Stimulated activated CD4-positive, alpha-beta T cell treated with anti-CD3 and anti-CD28 coated beads, TNF-alpha, amount 100 ng/mL, for 1 hour (primary cell): ENCODE measurements around the gene GABARAP.
A peak's percentile ranks its signal among the peaks of the same experiment; 100 is the strongest.

Source experiments
- DNase-seq, 3 donors: peaks; one replicate each; pipeline ENCODE4 v3.0.0-alpha.2; 2020; ENCODE audit warnings: low read depth in 3 of 3, low spot score in 1 of 3

Gene GABARAP

DNA sequence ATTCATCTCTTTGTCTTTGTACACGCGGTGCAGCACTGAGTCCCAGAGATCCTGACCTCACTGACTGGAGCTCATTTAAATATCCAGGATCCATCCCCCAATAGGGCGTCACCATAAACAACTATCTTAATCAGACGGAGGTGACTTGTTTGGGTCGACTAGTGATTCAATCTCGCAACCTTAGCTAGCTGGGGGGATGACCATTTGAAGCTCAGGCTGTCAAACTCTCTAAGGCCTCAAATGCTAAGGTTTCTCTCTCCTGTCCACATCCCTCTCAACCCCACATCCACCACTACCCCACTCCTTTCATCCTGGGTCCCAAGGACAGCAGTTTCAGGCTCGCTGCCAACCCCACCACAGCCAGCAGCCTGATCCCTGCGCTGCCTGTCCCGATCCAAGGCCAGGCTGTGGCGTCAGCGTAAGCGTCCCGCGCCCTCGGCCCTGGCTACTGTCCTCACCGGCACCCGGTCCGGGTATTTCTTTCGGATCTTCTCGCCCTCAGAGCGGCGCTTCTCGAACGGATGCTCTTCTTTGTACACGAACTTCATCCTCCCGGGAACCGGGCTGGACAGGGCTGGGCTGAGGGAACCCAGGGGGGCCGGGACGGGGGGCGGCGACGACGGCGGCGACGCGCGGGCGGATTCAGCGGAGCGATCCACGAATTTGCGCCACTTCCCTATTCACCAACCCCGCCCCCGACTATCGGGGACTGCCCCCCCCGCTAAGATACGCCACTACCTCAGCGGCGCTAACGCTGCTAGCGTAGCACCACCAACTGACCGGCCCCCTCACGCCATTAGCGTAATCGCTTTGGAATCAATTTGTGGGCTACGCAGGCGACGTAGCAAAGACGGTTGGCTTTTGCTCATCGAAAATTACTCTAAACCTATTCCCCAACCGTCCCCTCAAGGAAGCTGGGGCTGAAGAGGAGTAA lies at the start of gene GABARAP:
Gene GABARAP (minus strand): TSS at position 667 of the 934 bp plus-strand sequence. CDS start 119 bp downstream, at position 548.
- peak; percentile 79 to 94 (median 92) for DNase-seq

DNA sequence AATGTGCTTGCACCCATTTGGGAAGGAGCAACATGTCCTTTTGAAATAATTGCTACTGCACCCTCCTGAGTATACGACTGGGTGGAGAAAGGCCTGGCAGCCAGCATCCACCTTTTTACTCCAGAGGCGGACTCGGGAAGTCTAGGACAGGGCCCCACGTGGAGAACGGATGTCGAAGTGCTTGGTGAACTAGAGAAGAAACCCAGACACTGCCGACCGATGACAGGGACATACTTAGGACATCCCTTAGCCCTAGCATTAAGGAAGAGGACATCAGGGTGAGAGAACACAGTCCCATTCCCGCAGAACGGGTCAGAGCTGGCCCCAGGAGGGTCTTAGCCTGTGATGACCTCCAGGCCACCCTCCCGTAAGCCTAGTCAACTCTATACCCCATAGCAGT lies 48.4 kb upstream of the GABARAP start:
- DNase-seq: no peak

DNA sequence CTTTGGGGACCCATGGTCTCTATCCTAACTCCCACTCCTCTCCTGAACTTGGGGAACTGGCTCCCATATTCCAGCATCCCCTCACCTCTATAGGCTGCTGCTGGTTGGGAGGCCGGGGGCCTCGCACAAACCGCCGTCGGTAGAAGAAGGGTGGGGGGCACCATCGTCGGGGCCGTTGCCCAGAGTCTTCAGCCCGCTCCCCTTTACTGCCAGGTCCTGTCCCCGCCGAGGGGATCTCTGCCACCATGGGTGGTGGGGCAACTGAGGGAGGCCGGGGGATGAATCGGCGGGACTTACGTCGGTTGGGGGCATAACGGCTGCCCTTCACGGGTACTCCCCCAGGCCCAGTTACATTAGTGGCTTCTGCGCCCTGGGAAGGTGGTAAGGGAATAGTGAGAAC lies 47.9 kb upstream of the GABARAP start:
- no peak for DNase-seq

DNA sequence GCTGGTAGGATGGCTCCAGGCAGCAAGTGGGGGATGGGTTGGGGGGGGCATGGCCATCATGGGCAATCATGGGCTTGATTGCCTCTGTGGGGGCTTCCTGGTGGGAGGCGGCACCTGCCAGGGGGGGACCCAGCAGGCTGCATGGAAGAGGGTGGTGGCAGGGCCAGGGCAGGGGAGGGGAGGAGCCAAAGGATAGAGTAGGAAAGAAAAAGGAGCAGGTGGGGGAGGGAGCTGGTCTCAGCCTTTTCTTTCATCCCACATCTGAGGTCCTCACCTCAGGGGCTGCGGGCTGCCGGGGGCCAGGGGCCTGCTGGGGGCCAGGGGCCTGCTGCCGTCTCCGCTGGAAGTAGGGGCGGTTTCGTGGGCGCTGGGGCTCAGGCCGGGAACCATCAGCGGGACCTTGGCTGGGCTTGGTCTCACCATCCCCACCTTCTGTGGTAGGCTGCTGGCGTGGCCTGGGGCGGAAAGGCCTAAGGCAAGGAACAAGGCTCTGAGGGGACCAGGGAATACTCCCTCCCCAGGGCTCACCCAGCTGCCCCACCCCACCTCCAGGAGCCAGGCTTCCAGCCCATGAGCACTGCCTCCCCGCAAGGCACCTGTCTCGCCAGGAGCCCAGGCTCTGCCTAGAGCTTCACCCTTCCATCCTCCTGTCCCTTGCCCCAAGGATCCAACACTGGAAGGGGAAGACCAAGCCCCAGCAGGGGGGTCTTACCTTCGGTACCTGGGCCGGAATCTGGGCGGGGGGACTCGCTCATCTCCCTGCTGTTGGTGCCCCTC lies 47.2 kb upstream of the GABARAP start:
- no peak for DNase-seq

DNA sequence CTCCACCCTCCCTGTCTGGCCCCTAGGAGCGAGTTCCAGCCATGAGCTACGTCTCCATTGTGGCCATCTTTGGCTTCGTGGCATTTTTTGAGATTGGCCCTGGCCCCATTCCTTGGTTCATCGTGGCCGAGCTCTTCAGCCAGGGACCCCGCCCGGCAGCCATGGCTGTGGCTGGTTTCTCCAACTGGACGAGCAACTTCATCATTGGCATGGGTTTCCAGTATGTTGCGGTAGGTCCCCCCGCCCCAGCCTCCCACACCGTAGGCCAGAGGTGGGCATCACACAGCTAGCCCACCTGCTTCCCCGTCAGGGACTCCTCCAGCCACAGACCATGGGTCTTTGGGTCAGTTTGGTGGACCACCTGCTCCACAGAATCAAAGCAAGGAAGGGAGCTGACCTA lies 43.4 kb upstream of the GABARAP start:
- DNase-seq: no peak

DNA sequence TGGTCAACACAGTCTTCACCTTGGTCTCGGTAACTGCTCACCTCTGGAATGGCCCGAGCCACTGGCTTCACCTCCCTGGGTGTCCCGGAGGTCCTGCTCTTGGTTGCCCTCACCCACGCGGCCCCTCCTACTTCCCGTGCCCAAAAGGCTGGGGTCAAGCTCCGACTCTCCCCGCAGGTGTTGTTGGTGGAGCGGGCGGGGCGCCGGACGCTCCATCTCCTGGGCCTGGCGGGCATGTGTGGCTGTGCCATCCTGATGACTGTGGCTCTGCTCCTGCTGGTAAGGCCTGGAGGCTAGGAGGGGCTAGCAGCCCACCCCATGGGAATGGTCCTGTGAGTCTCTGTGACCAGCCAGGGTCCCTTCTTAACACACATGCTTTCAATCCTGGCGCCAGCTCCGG lies 42.7 kb upstream of the GABARAP start:
- no peak for DNase-seq

DNA sequence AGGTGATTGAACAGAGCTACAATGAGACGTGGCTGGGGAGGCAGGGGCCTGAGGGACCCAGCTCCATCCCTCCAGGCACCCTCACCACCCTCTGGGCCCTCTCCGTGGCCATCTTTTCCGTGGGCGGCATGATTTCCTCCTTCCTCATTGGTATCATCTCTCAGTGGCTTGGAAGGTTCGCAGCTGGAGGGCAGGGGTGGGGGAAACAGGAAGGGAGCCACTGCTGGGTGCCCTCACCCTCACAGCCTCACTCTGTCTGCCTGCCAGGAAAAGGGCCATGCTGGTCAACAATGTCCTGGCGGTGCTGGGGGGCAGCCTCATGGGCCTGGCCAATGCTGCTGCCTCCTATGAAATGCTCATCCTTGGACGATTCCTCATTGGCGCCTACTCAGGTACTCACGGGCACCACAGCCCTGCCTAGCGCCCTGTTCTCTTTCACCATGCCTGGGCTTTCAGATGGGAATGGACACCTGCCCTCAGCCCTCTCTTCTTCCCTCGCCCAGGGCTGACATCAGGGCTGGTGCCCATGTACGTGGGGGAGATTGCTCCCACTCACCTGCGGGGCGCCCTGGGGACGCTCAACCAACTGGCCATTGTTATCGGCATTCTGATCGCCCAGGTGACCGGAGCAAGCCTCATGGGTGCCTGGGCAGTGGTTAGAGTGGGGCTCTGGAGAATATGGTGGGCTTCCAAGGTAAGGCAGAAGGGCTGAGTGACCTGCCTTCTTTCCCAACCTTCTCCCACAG lies 41.4 kb upstream of the GABARAP start:
- no peak for DNase-seq

DNA sequence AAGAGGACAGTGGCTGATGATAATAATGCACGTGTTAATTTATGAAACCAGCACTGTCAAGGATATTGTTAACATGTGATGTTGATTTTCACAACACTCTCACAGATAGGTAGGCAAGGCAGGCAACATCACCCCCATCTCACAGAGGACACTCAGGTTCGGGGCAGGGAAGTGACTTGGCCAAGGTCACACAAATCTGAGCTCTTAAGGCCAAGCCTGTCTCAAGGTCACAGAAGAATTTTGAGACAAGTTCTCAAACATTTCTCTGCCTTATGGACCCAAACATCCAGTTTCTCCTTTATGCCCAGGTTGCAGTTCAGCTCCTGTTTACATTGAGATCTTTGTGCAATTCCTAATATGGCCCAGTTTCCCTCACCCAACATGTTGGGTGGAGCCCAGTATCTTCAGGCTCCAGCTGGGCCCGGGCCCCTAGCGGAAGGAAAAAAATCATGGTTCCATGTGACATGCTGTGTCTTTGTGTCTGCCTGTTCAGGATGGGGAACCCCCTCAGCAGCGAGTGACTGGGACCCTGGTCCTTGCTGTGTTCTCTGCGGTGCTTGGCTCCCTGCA lies 40.6 kb upstream of the GABARAP start:
- no peak for DNase-seq

DNA sequence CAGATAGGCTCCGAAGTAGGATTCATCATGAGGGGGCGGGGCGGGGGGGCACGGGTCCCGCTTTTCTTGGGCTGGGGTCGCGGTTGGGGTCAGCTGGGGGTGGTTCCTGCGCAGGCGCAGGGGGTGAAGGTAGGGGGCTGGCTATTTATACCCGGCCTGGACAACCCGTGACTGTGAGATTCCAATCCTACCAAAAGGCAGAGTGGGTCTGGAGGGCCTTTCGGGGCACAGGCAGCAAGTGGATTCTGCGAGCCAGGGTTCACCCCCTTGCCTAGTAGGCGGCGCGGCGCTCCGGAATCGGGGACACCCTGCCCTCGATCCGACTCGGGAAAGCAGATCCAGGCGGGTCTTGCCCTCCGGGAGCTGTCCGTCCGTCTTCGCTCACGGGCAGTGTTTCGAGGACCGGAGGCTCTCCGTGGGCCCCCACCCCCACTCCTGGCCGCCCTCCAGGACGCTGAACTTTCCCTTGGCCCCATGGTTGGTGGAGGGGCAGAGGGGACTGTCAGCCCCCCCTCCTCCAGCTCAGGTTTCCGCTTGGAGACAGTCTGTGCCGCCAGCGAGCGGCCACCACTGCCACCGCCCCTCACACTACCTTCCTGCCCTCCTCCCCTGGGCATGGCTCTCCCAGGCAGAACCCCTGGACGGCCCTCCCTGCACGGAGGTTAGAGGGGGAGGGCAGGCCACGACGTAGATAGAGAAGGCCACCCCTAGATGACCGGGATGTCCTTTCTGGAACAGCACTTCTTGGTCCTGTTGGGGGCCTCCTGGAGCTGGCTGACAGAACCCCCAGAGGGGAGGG lies 39.9 kb upstream of the GABARAP start:
- no peak for DNase-seq

DNA sequence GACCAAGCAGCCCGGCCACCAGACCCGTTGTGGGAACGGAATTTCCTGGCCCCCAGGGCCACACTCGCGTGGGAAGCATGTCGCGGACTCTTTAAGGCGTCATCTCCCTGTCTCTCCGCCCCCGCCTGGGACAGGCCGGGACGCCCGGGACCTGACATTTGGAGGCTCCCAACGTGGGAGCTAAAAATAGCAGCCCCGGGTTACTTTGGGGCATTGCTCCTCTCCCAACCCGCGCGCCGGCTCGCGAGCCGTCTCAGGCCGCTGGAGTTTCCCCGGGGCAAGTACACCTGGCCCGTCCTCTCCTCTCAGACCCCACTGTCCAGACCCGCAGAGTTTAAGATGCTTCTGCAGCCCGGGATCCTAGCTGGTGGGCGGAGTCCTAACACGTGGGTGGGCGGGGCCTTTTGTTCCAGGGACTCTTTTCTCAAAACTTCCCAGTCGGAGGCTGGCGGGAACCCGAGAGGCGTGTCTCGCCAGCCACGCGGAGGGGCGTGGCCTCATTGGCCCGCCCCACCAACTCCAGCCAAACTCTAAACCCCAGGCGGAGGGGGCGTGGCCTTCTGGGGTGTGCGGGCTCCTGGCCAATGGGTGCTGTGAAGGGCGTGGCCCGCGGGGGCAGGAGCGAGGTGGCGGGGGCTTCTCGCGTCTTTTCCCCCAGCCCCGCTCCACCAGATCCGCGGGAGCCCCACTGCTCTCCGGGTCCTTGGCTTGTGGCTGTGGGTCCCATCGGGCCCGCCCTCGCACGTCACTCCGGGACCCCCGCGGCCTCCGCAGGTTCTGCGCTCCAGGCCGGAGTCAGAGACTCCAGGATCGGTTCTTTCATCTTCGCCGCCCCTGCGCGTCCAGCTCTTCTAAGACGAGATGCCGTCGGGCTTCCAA lies 39.1 kb upstream of the GABARAP start, which contains the start of gene SLC2A4:
Gene SLC2A4 (plus strand): TSS at position 645 of the 879 bp plus-strand sequence. CDS start 217 bp downstream, at position 862.
- DNase-seq: peak; percentile 46 to 87 (median 64)

DNA sequence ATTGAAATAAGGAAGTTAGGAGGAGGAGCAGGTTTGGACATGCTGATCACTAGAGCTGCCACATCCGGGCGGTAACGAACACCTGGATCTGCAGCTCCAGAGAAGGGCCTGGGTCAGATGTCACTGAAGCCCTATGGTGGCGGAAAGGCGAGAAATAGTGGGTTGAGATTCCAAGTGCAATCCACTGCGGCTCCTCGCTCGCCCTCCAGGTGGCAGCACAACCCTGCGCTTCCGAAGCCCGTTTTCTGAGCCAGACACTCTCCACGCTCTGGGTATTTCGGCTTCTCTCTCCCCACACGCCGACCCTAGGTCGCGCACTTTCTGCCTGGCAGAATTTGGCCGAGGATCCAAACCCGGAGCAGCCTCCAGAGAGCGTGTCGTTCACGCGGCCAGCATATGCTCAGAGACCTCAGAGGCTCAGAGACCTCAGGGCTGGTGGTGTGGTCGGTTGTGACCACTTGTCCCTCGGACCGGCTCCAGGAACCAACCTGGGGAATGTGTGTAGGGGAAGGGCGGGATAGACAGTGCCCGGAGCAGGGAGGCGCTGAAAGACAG lies 38.3 kb upstream of the GABARAP start:
- DNase-seq: peak; percentile 64 to 80 (median 76)

DNA sequence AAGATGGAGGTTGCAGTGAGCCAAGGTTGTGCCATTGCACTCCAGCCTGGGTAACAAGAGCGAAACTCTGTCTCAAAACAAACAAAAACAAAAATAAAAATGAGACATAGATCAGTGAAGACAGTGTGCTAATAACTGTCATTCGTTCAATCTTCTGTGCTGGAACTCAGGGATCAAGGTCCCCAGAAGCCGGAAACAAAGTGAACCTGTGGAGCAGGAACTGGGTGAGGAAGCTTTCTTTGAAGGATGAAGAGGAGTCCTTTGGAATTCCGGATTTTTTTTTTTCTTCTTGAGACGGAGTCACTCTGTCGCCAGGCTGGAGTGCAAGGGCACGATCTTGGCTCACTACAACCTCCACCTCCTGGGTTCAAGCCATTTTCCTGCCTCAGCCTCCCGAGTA lies 37.2 kb upstream of the GABARAP start:
- DNase-seq: no peak

DNA sequence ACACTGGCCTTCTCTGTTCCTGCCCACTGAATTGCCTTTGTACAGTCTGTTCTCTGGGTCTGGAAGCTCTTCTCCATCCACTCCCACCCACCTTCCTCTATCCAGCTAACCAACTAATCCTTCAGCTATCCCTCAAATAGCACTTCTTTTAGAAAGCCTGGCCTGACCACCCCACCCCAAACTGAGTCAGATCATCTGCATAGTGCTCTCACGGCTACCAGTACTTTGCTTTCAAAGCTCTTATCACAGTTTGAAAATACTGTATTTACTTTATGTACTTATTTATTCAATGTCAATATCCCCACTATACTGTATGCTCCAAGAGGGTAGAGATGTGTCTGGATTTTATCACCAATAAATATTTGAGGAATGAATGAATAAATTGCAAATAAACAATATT lies 24.5 kb upstream of the GABARAP start:
- no peak for DNase-seq

DNA sequence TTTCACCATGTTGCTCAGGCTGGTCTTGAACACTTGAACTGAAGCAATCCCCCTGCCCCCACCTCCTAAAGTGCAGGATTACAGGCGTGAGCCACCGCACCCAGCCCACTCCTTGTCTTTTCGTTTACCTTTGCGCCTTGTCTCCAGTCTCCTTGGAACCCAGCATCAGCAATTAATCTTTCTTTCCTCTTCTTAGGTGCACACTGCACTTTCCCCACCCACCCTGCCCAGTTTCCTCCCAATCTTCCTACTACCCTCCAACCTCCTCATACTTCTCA lies 21.5 kb upstream of the GABARAP start:
- no peak for DNase-seq

DNA sequence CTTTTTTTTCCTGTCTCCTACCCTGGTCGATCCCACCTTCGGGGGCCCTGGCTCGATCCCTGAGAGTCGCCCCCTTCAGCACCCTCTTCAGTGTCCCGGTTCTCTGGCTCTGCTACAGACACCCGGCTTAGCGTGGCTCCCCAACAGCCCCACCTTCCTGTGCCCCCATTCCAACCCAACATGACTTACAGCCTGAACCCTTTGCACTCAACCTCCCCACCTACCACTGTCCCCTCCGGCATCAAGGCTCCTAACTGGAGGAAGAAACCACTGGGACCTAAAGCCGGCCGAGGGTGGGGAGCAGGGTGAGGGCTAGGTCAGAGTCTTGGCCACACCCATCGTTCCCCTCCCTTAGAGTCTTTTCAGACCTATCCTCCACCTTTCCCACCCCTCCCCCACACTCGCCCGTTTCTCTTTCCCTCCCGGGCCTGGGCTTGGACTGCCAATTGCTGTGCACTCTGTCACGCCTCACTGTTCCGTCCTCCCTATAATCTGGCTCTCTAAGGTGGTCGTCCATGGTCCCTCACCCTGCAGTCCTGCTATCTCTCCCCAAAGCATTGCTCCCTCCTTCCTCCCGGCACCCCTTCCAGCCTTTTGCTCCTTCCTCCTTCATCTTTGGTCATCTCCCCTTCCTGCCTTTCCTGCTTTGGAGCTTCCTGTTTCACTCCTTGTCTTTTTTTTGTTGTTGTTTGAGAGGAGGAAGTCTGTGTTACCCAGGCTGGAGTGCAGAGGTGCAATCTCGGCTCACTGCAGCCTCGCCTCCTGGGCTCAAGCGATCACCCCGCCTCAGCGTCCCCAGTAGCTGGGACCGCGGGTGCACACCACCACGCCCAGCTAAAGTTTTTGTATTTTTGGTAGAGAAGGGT lies 20.9 kb upstream of the GABARAP start:
- DNase-seq: no peak

DNA sequence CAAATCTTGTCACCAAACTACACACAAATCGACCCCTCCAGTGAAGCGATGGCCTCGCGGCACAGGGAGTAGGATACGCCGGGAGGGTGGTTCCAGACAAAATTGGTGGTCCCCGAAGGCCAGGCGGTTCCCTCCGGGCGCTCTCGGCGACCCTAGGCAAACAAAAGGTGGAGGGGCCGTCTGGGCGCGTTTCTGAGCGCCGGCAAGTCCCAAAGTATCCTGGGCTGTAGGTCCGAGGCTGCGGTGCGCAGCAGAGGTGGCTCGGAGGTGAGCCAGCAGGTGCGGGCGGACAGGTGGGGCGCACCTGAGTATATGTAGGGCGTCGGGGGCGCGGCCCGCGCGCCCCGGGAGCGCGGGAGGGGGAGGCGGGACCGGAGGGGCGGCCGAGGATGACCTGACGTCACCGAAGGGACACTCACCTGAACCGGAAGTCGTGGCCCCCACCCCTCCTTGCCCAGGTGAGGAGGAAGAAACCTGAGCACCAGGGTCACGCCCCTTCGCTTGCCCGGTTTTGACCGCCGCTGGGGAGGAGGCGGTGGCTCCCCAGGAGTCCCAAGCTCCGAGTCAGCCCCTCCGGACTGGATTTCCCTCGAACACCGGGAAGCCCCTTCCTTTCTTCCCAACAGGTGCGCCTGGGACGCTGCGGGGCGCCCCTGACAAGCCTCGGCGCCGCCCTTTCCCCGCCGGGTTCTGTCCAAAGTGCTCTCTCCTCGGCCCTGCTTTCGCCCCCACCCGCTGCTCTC lies 20.1 kb upstream of the GABARAP start, which contains the start of gene CLDN7:
Gene CLDN7 (minus strand): TSS at position 287 of the 743 bp plus-strand sequence. CDS start 435 bp downstream, outside the sequence.
- DNase-seq: no peak
